GM12874 (cell line): ENCODE results near the gene SERPINE2.

Experiments
- TF ChIP-seq, protein P1 (sequence below): IDR thresholded peaks from 2 replicates; pipeline ENCODE4 v1.5.1; 2011; ENCODE audit warnings: low read depth, mild to moderate bottlenecking, control low read depth, low read length, moderate library complexity; ENCODE audit not compliant: insufficient read depth

SERPINE2 gene

GRCh38 chr2:223935459-223936125, 103.5 kb downstream of the SERPINE2 start:
- TF ChIP-seq, protein P1, sequence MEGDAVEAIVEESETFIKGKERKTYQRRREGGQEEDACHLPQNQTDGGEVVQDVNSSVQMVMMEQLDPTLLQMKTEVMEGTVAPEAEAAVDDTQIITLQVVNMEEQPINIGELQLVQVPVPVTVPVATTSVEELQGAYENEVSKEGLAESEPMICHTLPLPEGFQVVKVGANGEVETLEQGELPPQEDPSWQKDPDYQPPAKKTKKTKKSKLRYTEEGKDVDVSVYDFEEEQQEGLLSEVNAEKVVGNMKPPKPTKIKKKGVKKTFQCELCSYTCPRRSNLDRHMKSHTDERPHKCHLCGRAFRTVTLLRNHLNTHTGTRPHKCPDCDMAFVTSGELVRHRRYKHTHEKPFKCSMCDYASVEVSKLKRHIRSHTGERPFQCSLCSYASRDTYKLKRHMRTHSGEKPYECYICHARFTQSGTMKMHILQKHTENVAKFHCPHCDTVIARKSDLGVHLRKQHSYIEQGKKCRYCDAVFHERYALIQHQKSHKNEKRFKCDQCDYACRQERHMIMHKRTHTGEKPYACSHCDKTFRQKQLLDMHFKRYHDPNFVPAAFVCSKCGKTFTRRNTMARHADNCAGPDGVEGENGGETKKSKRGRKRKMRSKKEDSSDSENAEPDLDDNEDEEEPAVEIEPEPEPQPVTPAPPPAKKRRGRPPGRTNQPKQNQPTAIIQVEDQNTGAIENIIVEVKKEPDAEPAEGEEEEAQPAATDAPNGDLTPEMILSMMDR: no peak

- TF ChIP-seq, protein P1: no peak
Measured at GRCh38 chr2:223934870-223935269, 104.2 kb downstream of the SERPINE2 start.

DNA sequence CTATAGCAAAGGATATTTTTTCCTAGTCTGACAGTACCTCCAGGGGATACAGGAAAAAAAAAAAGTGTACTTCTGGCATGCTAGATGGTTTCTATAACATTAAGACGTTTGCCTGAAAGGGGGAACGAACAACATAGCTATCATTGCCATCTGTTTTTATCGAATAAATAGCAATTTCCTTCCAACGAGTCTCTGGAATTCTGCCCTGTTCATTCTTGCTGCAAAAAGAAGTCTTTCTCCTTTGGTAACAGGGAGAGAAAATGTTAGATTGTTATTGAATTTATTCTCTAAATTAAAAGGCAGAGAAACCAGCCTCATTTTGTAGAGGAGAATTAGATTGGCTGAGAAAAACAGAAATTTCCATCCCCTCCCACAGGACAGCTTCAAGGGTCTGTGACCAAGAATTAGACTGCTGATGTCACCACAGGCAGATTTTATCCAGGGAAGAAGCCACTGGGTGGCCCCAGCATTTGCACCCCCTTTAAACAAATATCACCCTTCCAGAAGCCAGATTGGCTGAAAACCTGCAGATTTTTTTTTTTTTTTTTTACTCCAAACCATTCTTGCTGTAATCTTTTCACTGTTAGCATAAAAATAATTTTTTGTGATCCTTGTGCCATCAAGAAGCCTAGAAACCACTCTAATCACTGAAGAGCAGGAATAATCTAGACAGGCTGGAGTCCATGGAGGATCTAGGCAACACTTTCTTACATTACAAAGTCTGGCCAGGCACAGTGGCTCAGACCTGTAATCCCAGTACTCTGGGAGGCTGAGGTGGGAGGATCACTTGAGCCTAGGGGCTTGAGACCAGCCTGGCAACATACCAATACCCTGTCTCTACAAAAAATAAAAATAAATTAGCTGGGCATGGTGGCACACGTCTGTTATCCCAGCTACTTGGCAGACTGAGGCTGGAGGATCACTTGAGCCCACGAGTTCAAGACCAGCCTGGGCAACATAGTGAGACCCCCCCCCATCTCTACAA, 106.0 kb downstream of the SERPINE2 start:
- TF ChIP-seq, protein P1: no peak

GRCh38 chr2:223930103-223930976, 108.7 kb downstream of the SERPINE2 start:
- TF ChIP-seq, protein P1: no peak

DNA sequence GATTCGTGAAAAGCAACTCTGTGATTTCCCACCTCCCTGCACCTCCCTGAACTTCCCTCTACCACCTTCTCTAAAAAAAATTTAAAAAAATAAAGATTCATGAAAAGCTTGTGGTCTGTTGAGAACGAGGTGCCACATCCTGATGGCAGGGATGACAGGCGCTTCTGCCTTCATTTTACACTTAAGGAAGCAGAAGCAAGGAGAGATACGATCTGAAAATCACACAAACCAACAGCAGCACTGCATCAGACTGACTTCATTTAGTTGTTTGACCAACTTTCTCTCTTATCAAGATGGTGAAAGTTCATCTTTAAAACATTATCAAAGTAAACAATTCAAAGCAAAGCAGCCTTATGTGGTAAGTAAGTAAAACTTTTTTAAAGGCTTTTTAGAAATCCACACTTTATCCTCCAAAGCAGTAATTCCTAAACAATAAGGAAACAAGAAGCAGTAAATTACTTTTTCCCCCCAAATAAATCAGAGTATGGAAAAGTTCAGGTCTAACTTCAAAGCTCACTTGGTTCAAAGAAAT, 109.4 kb downstream of the SERPINE2 start:
- TF ChIP-seq, protein P1: no peak

DNA sequence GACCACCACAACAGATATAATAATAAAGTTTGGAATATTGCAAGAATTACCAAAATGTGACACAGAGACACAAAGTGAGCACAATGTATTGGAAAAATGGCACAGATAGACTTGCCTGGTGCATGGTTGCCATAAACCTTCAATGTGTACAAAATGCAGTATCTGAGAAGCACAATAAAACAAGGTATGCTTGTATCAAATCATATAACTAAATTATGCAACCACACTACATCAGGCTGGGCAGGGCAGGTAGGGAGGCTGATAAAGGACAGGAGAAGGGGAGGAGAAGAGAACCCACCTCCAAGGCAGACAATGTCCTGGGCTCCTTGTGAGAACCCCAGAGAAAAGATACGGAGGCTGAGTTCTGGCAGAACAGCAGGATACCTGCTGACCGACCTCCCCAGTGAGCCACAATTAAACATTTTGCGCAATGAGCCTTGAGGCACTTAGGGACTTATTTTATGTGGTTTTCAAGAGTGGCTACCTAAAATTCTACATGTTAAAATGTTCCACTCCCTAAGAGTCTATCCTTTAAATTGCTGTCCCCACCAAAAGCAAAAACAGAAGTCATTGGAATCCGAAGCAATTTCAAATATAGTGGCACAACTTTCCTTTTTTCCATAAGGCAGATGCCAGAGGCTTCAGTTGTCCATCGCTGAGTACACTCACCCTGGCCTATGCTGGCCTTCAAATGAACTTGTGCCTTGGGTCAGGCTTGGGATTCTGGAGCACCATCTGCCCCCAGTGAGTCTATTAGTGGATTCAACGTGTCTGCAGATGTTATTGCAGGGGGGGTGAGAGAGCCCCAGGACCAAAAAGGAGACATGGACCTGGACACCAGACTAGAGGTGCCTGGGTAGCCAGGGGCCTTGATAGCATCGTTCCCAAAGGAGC, 110.7 kb downstream of the SERPINE2 start:
- TF ChIP-seq, protein P1: no peak
